UCSD-AML1 (cell line): Measurements from ENCODE around the gene RAB8B.

Source experiments
- DNase-seq: peaks from one replicate; lab custom pipeline; 2025; ENCODE audit not compliant: unreplicated experiment; lab: John Stamatoyannopoulos, UW

The RAB8B gene

GRCh38 chr15:63181648-63182047, 7.8 kb upstream of the RAB8B start:
- DNase-seq, result no peak

DNA sequence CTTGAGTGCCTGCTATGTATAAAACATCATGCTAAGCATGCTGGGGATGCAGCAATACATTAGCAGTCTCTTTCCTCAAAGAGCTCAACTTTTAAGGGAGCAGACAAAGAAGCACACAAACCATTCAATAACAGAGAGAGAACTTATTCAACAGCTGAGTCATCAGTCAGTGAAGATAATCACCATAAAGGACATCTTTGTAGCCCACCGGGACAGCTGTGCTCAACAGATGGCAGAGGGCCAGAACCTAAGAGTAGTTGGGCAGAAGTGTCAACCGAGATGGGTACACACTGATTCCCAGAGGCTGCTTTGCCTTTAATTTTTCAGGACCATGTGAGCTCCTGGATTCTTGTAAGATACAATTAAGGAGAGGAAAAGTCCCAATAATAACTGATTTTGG, 4.2 kb upstream of the RAB8B start:
- DNase-seq, result no peak

DNA sequence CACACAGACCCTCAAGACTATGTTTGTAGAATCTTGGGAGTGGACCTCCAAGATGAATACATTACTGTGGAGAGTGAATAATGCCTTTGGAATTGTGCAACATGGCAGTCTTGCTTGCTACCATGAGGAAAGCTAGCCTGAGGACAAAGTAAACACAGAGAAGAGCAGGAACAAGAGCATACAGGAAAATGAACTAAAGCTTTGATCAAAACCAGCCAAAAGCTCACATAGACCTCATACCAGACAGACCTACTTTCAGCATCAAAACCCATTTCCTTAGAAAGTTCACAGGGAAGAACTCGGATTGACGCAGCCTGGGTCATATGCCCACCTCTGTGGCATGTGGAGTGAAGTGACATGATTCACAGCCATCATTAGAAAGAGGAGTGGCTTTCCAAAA, 3.3 kb upstream of the RAB8B start:
- no peak for DNase-seq

GRCh38 chr15:63187589-63188226, 1.7 kb upstream of the RAB8B start:
- DNase-seq, result no peak

DNA sequence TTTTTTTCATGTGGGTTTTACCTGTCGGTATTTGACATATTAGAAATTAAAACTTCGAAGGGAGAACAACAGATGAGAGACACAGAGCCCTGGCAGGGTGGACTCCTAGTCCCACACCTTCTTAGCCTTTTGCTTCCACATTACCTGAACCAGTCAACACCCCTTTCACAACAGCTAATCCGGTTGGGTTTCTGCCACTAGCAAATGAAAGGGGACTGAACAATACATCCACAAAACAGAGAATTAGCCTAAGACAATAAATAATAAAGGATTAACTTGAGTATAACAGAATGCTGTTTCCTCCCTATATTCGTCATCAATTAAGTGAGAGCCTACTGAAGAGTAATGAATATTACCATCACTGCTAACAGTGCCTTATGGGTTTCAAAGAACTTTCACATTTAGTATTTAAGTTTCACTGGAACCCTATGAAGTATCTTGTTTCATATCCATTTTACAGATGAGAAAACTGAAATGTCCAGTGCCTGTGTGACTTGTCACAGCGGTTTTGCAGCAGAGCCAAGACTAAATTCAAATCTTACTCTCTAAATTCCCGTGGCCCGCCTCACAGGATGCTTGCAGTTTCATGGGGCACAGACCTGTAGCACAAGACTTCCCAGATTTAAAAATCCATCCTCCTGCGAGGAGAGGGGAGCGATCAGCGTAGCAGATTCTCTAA, 1.0 kb upstream of the RAB8B start:
- DNase-seq, result no peak

DNA sequence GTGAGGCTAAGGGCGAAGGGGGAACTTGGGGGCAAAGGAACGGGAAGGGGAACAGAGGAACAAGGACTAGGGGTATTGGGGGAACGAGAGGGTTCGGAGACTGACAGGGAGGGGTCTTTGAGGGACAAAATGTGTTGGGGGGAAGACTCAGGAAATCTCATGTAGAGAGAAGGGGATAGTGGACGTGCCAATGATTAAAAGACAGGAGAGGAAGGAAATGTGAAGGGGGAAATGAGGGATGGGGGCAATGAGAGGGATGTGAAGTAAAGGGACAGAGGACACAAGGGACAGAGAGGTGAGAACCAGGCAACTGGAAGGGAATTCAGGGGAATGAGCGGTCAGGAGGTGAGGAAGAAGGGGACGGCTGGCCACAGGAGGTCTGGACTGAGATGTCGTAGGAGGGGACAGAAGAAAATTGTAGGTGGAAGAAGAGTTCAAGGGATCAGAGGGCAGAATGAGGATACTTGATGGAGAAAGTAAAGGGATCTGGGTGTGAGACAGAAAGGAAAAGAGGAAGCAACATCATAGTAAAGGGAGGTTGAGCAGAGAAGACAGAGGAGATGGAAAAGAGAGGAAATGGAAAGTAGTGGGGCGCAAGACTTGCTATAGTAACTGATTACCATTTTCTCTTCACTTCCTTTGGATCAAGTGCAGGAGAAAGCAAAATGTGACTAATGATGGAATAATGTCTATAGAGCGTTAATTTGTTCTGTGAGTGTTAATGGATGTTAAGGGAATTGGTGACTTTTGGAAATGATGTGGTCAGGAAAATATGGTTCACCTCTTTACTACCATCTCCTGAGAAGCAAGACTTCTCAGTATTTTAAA, 749 bp downstream of the RAB8B start:
- DNase-seq, result no peak

GRCh38 chr15:63190769-63191649, 1.6 kb downstream of the RAB8B start:
- DNase-seq, result no peak

DNA sequence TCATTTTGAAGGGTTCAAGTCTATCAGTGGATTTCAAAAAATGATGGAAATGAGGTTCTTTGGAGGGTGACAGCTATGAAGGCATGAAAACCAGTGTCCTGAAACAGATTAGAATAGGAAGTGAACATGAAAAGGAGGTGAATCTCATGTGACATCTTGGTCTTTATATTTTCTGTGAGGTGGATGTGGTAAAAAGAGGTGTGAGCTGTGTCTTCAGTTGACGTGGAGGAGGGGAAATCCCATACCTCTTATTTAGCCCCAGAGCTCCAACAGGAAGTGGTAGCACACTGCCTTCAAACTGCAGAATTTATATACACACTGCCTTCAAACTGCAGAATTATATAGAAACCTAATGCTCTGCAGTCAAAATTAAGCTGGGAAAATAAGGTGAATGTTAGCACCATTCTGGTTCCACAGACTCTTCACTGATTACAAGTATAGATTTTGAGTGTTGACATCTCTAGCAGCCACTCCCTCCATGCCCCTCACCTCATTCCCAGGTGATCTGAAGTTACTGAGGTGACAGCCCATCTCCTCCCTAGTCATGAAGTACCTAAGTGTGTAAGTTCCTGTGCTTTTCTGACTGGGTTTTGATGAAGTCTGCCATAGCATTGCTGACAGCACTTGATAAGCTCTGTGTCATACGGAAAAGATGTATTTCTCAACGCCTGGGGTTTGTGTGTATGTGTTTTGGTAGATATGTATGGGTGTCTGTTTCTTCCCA, 2.7 kb downstream of the RAB8B start:
- DNase-seq, result no peak

DNA sequence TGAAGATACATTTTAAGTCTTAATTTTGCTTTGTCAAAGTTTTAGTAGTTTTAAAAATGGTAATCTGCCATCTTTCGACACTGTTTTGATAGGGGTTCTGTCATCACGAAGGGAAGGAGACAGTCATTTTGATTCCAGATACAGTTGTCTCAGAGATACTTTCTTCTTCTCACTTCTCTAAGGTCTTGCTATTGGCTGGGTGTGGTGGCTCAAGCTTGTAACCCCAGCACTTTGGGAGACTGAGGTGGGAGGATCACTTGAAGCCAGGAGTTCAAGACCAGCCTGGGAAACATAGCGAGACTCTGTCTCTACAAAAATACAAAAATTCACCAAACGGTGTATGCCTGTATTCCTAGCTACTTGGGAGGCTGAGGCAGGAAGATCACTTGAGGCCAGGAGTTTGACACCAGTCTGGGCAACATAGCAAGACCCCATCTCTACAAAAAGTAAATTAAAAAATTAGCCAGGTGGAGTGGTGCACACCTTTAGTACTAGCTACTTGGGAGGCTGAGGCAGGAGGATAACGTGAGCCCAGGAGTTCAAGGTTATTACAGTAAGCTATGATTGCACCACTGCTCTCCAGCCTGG, 3.3 kb downstream of the RAB8B start:
- no peak for DNase-seq

DNA sequence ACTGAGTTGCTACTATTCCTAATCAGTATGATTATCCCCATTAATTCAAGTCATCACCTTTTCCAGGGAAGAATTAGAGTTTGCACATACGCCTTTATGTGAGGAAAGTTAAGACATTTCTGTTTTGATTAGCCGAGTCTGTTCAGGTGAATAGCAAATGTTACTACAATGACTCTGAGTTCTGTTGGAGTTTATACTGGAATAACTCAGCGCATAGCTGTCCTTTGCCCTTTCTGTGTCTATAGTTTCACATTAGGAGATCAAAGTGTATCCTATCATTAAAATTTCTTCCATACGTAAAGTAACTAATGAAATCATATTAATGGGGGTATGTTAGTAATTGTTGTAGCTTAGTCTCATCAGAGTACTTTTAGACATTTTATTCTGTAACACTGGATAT, 4.9 kb downstream of the RAB8B start:
- no peak for DNase-seq

- DNase-seq, result no peak
These were observed 5.6 kb downstream of the RAB8B start for GRCh38 chr15:63194880-63195568.

GRCh38 chr15:63195569-63196015, 6.2 kb downstream of the RAB8B start:
- DNase-seq, result no peak

DNA sequence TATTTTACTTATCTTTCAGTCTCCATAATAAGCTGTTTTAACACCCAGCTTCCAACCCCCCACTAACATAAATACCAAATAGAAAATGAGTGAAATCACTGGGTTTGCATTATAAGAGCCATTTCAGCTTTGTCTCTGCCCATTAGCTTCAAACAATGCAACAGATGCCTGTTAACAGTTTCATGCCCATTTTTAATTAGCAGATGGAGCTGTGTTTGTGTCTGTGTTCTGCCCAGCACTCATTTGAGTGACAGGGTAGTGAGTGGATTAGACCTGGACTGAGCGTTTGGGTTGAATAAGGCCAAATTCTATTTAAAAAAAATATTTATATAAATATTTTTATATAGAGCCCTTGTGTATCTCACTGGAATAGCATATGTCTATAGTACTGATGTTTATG, 7.4 kb downstream of the RAB8B start:
- no peak for DNase-seq

- DNase-seq, result no peak
These were observed 8.2 kb downstream of the RAB8B start for GRCh38 chr15:63197626-63198025.

DNA sequence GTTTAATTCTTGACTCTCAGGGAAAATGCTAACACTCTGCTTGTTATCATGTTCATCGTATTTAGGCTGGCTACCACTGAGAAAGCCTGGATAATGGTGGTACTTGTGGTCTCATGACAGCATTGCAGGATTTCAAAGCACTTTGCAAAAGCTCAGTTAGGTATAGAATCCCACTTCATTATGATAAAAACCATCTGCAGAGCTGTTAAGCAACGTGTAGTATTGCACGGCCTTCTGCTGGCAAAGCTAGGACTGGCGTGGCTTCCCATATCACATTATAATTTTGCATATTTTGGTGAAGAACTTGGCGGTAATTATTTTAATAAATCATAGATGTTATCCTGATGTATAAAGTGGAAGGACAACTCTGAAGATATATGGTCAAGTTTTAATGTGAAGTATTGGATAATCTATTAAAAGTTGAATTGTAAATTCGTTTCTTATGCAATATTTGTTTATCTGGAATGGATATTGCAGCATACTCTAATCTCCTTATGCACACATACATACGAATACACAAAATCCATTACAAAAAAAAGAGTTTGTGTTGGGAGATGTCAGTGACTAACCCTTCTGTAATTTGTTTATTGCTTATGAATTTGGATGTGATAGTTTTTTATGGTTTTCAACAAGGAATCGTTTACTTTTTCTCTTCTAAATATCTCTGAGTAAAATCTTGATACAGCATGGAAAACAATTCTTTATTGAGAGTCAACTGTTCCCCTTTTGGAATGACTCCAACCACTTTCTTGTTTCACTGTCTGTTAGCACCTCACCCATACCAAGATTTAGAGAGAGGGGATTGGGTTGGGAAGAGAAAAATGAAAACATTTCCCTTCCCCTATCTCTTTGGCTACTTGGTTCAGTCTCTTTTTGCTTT, 9.2 kb downstream of the RAB8B start:
- DNase-seq, result no peak

GRCh38 chr15:63200464-63201249, 11.3 kb downstream of the RAB8B start:
- DNase-seq, result no peak

DNA sequence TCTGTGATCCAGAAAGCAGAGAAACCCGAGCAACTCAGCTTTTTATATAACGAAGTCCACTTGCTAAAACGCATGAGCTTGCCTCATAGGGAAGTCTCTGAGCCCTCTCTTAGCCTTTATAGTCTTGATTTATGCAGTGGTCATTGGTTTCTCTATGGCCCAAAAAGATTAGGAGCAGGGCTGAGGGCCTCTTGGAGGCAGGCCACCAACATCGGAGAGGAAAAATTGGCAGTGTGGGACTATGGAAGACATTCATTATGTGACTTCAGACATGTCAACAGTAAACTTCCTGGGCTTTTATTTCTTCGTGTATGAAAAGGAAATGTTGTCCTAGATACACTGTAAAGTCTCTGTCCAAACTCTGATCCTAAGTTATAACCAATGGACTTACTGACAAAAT, 13.5 kb downstream of the RAB8B start:
- DNase-seq, result no peak
